ENCODE measurements around the gene GLIPR2.

DNA sequence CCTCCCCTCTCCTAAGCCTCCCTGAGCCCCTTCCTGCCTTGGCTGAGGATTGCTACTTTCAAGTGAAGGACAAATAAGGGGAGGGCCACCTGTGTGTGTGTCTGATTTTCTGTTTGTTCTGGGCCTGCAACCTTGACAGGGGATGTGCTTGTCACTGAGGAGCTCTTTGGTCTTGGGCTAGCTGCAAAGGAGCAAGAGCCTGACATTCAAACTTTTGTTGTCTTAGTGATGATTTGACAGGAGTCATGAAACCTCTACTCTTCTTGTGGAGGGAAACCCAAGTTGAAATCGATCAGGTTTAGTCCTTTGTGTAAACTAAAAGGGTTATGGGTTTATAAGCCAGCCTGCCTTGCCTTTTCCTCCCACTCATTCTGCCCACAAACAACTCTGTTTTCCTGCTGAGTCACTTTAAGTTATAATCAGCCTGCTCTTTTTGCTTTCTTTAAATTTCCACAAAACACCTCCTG, 71.0 kb downstream of the GLIPR2 start:
- TF ChIP-seq, protein P1, sequence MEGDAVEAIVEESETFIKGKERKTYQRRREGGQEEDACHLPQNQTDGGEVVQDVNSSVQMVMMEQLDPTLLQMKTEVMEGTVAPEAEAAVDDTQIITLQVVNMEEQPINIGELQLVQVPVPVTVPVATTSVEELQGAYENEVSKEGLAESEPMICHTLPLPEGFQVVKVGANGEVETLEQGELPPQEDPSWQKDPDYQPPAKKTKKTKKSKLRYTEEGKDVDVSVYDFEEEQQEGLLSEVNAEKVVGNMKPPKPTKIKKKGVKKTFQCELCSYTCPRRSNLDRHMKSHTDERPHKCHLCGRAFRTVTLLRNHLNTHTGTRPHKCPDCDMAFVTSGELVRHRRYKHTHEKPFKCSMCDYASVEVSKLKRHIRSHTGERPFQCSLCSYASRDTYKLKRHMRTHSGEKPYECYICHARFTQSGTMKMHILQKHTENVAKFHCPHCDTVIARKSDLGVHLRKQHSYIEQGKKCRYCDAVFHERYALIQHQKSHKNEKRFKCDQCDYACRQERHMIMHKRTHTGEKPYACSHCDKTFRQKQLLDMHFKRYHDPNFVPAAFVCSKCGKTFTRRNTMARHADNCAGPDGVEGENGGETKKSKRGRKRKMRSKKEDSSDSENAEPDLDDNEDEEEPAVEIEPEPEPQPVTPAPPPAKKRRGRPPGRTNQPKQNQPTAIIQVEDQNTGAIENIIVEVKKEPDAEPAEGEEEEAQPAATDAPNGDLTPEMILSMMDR (IDR thresholded peaks at IDR 0.05): no peak
- no peak for TF ChIP-seq EP300 (IDR thresholded peaks at IDR 0.05)
